HepG2 (cell line): ENCODE measurements around the gene THADA. TPM values are rescaled to one million over a fixed set of nuclear protein-coding genes. Genes with fewer than 3 reads are reported as not detected.
A peak's percentile ranks its signal among the peaks of the same experiment; 100 is the strongest.

Source experiments
- CEBPG ChIP-seq: IDR thresholded peaks from 2 replicates; pipeline ENCODE4 v1.6.1; 2016
- DMAP1 ChIP-seq: IDR thresholded peaks from 2 replicates; pipeline ENCODE4 v1.6.1; 2016
- DNMT3B ChIP-seq: conservative IDR thresholded peaks from 2 replicates; pipeline ENCODE4 v1.6.1; 2016; ENCODE audit warnings: missing biosample characterization, control low read depth
- HMG20B ChIP-seq: conservative IDR thresholded peaks from 2 replicates; pipeline ENCODE4 v1.6.1; 2016; ENCODE audit warnings: missing genetic modification reagents, missing compliant biosample characterization
- HNRNPUL1 ChIP-seq: fragments of 200-400 bp; formaldehyde crosslinking; IDR thresholded peaks from 2 replicates; pipeline ENCODE4 v1.6.1; 2017; ENCODE audit warnings: low read depth, mild to moderate bottlenecking, low read length, moderate library complexity
- IRF2 ChIP-seq: IDR thresholded peaks from 2 replicates; pipeline ENCODE4 v1.6.1; 2018; ENCODE audit warnings: missing genetic modification reagents, missing compliant biosample characterization
- JDP2 ChIP-seq: sonication (generic); formaldehyde crosslinking; IDR thresholded peaks from 2 replicates; pipeline ENCODE4 v1.8.1; 2022; ENCODE audit warnings: missing genetic modification reagents, borderline replicate concordance
- JUNB ChIP-seq: sonication (generic); formaldehyde crosslinking; IDR thresholded peaks from 2 replicates; pipeline ENCODE4 v1.8.0; 2022; ENCODE audit warnings: missing genetic modification reagents, mild to moderate bottlenecking, borderline replicate concordance
- NRL ChIP-seq: sonication (generic); formaldehyde crosslinking; IDR thresholded peaks from 2 replicates; pipeline ENCODE4 v1.5.0; 2020; ENCODE audit warnings: missing genetic modification reagents, mild to moderate bottlenecking, moderate library complexity, borderline replicate concordance
- PAF1 ChIP-seq: IDR thresholded peaks from 2 replicates; pipeline ENCODE4 v1.6.1; 2016; ENCODE audit warnings: missing genetic modification reagents, missing compliant biosample characterization
- SP1 ChIP-seq, 2 experiments: fragments of 450-650 bp in 1 of 2; sonication (generic) in 1 of 2; formaldehyde crosslinking in 1 of 2; IDR thresholded peaks; 2 replicates each; pipeline versions ENCODE4 v1.4.0 to v1.6.1; 2016 to 2020; ENCODE audit warnings: missing genetic modification reagents in 1 of 2
- ZNF101 ChIP-seq: sonication (generic); formaldehyde crosslinking; IDR thresholded peaks from 2 replicates; pipeline ENCODE4 v1.4.0; 2020; ENCODE audit warnings: mild to moderate bottlenecking, low read depth, missing genetic modification reagents, borderline replicate concordance
- ZNF232 ChIP-seq: sonication (generic); formaldehyde crosslinking; IDR thresholded peaks from 2 replicates; pipeline ENCODE4 v1.4.0; 2020; ENCODE audit warnings: missing genetic modification reagents, borderline replicate concordance
- ZNF775 ChIP-seq: sonication (generic); formaldehyde crosslinking; IDR thresholded peaks from 2 replicates; pipeline ENCODE4 v1.4.0; 2020; ENCODE audit warnings: missing genetic modification reagents, mild to moderate bottlenecking, moderate library complexity, borderline replicate concordance
- ZSCAN29 ChIP-seq: sonication (generic); formaldehyde crosslinking; conservative IDR thresholded peaks from 2 replicates; pipeline ENCODE4 v1.4.0; 2020; ENCODE audit warnings: mild to moderate bottlenecking, missing genetic modification reagents
- polyA plus RNA-seq, 8 experiments: library from polyadenylated mRNA; depleted of rRNA in 3 of 8; stranded (reverse) in 7 of 8; unstranded in 1 of 8; fragments of >200 nt; fragmentation: Illumina TruSeq in 4 of 8; extraction: Trizol in 4 of 8; gene quantifications; 2 replicates each; pipeline versions ENCODE4 v1.2.1 to v1.2.3, GENCODE V29; 2011 to 2016; ENCODE audit warnings: low read depth in 4 of 8, missing spikeins in 1 of 8, mixed read lengths in 1 of 8; ENCODE audit not compliant: insufficient read depth in 1 of 8
- total RNA-seq, 5 experiments: library from RNA; depleted of rRNA; stranded (reverse); fragments of >200 nt; fragmentation: Illumina TruSeq; extraction: Trizol; gene quantifications; 2 replicates each; pipeline ENCODE4 v1.2.3, GENCODE V29; 2016; ENCODE audit warnings: low read depth in 1 of 5
- TF ChIP-seq, protein P1 (sequence below): IDR thresholded peaks from 2 replicates; pipeline ENCODE4 v1.6.1; 2012; ENCODE audit warnings: low read depth, low read length, improper control_type of control experiment
- TF ChIP-seq, protein P2 (sequence below): sonication (generic); formaldehyde crosslinking; IDR thresholded peaks from 2 replicates; pipeline ENCODE4 v1.4.0; 2020; ENCODE audit warnings: missing genetic modification reagents

Gene THADA
- total and polyA plus RNA-seq, 2 of the 13 experiments (the other 11 are each of a cell fraction or from before 2014, with no cell fraction given), result 12.7 to 21.7 TPM

- TF ChIP-seq JDP2 (no peak; the same call in 1 of the 2 replicates), ZNF232 (peak; percentile 86), SP1 (IDR thresholded peaks at IDR 0.05) (no peak), SP1 (CRISPR knock-in tag; IDR thresholded peaks at IDR 0.05) (no peak), DMAP1 (peak; percentile 78; the same call in 1 of the 2 replicates), JUNB (CRISPR knock-in tag) (no peak; the same call in 1 of the 2 replicates), HNRNPUL1 (peak; percentile 98), ZSCAN29 (CRISPR knock-in tag) (no peak), IRF2 (CRISPR knock-in tag) (peak; percentile 96; the same call in 1 of the 2 replicates), HMG20B (no peak; the same call in 1 of the 2 replicates), DNMT3B (no peak; the same call in 1 of the 2 replicates), ZNF775 (CRISPR knock-in tag) (no peak; the same call in 1 of the 2 replicates), ZNF101 (CRISPR knock-in tag) (no peak; the same call in 1 of the 2 replicates), CEBPG (CRISPR knock-in tag) (peak; percentile 60), PAF1 (CRISPR knock-in tag) (peak; percentile 51; the same call in 1 of the 2 replicates), NRL (CRISPR knock-in tag) (0 out of 2 replicates have a peak, but pooled peaks have one; percentile 11)
- TF ChIP-seq, protein P1, sequence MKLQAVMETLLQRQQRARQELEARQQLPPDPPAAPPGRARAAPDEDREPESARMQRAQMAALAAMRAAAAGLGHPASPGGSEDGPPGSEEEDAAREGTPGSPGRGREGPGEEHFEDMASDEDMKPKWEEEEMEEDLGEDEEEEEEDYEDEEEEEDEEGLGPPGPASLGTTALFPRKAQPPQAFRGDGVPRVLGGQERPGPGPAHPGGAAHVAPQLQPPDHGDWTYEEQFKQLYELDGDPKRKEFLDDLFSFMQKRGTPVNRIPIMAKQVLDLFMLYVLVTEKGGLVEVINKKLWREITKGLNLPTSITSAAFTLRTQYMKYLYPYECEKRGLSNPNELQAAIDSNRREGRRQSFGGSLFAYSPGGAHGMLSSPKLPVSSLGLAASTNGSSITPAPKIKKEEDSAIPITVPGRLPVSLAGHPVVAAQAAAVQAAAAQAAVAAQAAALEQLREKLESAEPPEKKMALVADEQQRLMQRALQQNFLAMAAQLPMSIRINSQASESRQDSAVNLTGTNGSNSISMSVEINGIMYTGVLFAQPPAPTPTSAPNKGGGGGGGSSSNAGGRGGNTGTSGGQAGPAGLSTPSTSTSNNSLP, result peak; percentile 99
- TF ChIP-seq, protein P2, sequence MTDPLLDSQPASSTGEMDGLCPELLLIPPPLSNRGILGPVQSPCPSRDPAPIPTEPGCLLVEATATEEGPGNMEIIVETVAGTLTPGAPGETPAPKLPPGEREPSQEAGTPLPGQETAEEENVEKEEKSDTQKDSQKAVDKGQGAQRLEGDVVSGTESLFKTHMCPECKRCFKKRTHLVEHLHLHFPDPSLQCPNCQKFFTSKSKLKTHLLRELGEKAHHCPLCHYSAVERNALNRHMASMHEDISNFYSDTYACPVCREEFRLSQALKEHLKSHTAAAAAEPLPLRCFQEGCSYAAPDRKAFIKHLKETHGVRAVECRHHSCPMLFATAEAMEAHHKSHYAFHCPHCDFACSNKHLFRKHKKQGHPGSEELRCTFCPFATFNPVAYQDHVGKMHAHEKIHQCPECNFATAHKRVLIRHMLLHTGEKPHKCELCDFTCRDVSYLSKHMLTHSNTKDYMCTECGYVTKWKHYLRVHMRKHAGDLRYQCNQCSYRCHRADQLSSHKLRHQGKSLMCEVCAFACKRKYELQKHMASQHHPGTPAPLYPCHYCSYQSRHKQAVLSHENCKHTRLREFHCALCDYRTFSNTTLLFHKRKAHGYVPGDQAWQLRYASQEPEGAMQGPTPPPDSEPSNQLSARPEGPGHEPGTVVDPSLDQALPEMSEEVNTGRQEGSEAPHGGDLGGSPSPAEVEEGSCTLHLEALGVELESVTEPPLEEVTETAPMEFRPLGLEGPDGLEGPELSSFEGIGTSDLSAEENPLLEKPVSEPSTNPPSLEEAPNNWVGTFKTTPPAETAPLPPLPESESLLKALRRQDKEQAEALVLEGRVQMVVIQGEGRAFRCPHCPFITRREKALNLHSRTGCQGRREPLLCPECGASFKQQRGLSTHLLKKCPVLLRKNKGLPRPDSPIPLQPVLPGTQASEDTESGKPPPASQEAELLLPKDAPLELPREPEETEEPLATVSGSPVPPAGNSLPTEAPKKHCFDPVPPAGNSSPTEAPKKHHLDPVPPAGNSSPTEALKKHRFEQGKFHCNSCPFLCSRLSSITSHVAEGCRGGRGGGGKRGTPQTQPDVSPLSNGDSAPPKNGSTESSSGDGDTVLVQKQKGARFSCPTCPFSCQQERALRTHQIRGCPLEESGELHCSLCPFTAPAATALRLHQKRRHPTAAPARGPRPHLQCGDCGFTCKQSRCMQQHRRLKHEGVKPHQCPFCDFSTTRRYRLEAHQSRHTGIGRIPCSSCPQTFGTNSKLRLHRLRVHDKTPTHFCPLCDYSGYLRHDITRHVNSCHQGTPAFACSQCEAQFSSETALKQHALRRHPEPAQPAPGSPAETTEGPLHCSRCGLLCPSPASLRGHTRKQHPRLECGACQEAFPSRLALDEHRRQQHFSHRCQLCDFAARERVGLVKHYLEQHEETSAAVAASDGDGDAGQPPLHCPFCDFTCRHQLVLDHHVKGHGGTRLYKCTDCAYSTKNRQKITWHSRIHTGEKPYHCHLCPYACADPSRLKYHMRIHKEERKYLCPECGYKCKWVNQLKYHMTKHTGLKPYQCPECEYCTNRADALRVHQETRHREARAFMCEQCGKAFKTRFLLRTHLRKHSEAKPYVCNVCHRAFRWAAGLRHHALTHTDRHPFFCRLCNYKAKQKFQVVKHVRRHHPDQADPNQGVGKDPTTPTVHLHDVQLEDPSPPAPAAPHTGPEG (CRISPR knock-in tag), result peak; percentile 46; the same call in 1 of the 2 replicates
Observed at GRCh38 chr2:43194121-43194869, 401.5 kb downstream of the THADA start (continued).
